HepG2 (cell line): ENCODE results near the gene HUNK. TPM values are rescaled to one million over a fixed set of nuclear protein-coding genes. Genes with fewer than 3 reads are reported as not detected.

Source experiments
- AGO2 ChIP-seq: fragments of 200-400 bp; formaldehyde crosslinking; optimal IDR thresholded peaks from 2 replicates; pipeline ENCODE3; 2017; ENCODE audit warnings: mild to moderate bottlenecking, low read depth, low read length, moderate library complexity
- DNMT1 ChIP-seq: sonication (generic); formaldehyde crosslinking; IDR thresholded peaks from 2 replicates; pipeline ENCODE4 v1.5.1; 2020; ENCODE audit warnings: mild to moderate bottlenecking, missing genetic modification reagents
- GPN1 ChIP-seq: sonication (generic); formaldehyde crosslinking; IDR thresholded peaks from 2 replicates; pipeline ENCODE4 v1.5.1; 2020; ENCODE audit warnings: missing genetic modification reagents, borderline replicate concordance
- KAT8 ChIP-seq: IDR thresholded peaks from 2 replicates; pipeline ENCODE4 v1.6.1; 2016; ENCODE audit warnings: missing genetic modification reagents, missing compliant biosample characterization
- MTF1 ChIP-seq: sonication (generic); formaldehyde crosslinking; IDR thresholded peaks from 2 replicates; pipeline ENCODE4 v1.5.0; 2020; ENCODE audit warnings: missing genetic modification reagents
- NR2C2 ChIP-seq: sonication (generic); formaldehyde crosslinking; IDR thresholded peaks from 2 replicates; pipeline ENCODE4 v1.4.0; 2020; ENCODE audit warnings: missing genetic modification reagents, mild to moderate bottlenecking, moderate library complexity, borderline replicate concordance
- RFXANK ChIP-seq: IDR thresholded peaks from 2 replicates; pipeline ENCODE4 v1.6.1; 2016
- SSRP1 ChIP-seq: IDR thresholded peaks from 2 replicates; pipeline ENCODE4 v1.6.1; 2016; ENCODE audit warnings: control low read depth
- SUZ12 ChIP-seq: fragments of 150-350 bp; IDR thresholded peaks from 2 replicates; pipeline ENCODE4 v1.6.1; 2014; ENCODE audit warnings: low read depth, low read length
- U2AF2 ChIP-seq: fragments of 200-400 bp; formaldehyde crosslinking; IDR thresholded peaks from 2 replicates; pipeline ENCODE4 v1.6.1; 2017; ENCODE audit warnings: low read depth, mild to moderate bottlenecking, low read length
- ZKSCAN5 ChIP-seq: sonication (generic); formaldehyde crosslinking; IDR thresholded peaks from 2 replicates; pipeline ENCODE4 v1.5.1; 2020; ENCODE audit warnings: mild to moderate bottlenecking, missing genetic modification reagents
- ZNF205 ChIP-seq: IDR thresholded peaks from 2 replicates; pipeline ENCODE4 v1.6.1; 2018; ENCODE audit warnings: missing biosample characterization, missing genetic modification reagents
- ZNF460 ChIP-seq: sonication (generic); formaldehyde crosslinking; IDR thresholded peaks from 2 replicates; pipeline ENCODE4 v1.5.1; 2020; ENCODE audit warnings: missing genetic modification reagents, mild to moderate bottlenecking, borderline replicate concordance
- ZNF614 ChIP-seq: IDR thresholded peaks from 2 replicates; pipeline ENCODE4 v1.6.1; 2018; ENCODE audit warnings: missing biosample characterization, missing genetic modification reagents, inconsistent platforms, borderline replicate concordance
- polyA plus RNA-seq, 8 experiments: library from polyadenylated mRNA; depleted of rRNA in 3 of 8; stranded (reverse) in 7 of 8; unstranded in 1 of 8; fragments of >200 nt; fragmentation: Illumina TruSeq in 4 of 8; extraction: Trizol in 4 of 8; gene quantifications; 2 replicates each; pipeline versions ENCODE4 v1.2.1 to v1.2.3, GENCODE V29; 2011 to 2016; ENCODE audit warnings: low read depth in 4 of 8, missing spikeins in 1 of 8, mixed read lengths in 1 of 8; ENCODE audit not compliant: insufficient read depth in 1 of 8
- total RNA-seq, 5 experiments: library from RNA; depleted of rRNA; stranded (reverse); fragments of >200 nt; fragmentation: Illumina TruSeq; extraction: Trizol; gene quantifications; 2 replicates each; pipeline ENCODE4 v1.2.3, GENCODE V29; 2016; ENCODE audit warnings: low read depth in 1 of 5
- TF ChIP-seq, protein P1 (sequence below): sonication (generic); formaldehyde crosslinking; IDR thresholded peaks from 2 replicates; pipeline ENCODE4 v1.8.0; 2022; ENCODE audit warnings: missing genetic modification reagents, low read depth, mild to moderate bottlenecking, borderline replicate concordance
- TF ChIP-seq, protein P2 (sequence below): sonication (generic); formaldehyde crosslinking; IDR thresholded peaks from 2 replicates; pipeline ENCODE4 v1.4.0; 2020; ENCODE audit warnings: missing genetic modification reagents, mild to moderate bottlenecking, borderline replicate concordance
- TF ChIP-seq, protein P3 (sequence below), 2 experiments: sonication (generic) in 1 of 2; formaldehyde crosslinking in 1 of 2; IDR thresholded peaks; 2 replicates each; pipeline versions ENCODE4 v1.6.1 to v1.9.0; 2014 to 2022; ENCODE audit warnings: antibody characterized with exemption in 1 of 2, borderline replicate concordance in 1 of 2, inconsistent platforms in 1 of 2, low read depth in 1 of 2, missing genetic modification reagents in 1 of 2
- TF ChIP-seq, protein P4 (sequence below): sonication (generic); formaldehyde crosslinking; IDR thresholded peaks from 2 replicates; pipeline ENCODE4 v1.4.0; 2020; ENCODE audit warnings: mild to moderate bottlenecking, missing genetic modification reagents

HUNK gene
- total and polyA plus RNA-seq, 2 of the 13 experiments (the other 11 are each of a cell fraction or from before 2014, with no cell fraction given) = 1.8 to 1.9 TPM

DNA sequence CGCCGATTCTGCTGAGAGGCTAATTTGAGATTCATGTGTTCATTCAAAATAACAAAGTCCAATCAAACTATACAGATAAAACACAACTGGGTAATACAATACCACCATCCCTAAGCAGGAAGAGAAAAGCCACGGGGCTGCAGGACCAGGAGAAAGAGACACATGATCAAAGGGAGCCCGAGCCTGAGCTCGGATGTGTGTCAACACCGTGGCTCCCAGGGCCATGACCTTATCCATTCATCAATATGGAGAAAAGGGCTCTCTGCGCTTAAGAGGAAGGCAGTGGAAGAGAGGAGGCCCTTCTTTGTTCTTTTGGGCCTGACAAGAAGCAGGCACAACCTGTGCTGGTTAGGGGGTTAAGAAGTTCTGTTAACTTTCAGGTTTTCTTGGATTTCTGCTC, 56.7 kb downstream of the HUNK start (continued):
- TF ChIP-seq, protein P1, sequence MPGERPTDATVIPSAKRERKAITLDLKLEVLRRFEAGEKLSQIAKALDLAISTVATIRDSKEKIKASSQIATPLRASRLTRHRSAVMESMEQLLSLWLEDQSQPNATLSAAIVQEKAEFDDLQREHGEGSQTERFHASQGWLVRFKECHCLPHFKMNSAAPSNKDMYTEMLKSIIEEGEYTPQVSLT (CRISPR knock-in tag) = no peak
- no peak for TF ChIP-seq DNMT1 (CRISPR knock-in tag)
- TF ChIP-seq SUZ12 = no peak
- TF ChIP-seq NR2C2 = peak; percentile 45; the same call in 1 of the 2 replicates
- no peak for TF ChIP-seq ZNF614 (CRISPR knock-in tag)
- TF ChIP-seq ZNF205 (CRISPR knock-in tag) = no peak
- TF ChIP-seq RFXANK = no peak
- TF ChIP-seq, protein P2, sequence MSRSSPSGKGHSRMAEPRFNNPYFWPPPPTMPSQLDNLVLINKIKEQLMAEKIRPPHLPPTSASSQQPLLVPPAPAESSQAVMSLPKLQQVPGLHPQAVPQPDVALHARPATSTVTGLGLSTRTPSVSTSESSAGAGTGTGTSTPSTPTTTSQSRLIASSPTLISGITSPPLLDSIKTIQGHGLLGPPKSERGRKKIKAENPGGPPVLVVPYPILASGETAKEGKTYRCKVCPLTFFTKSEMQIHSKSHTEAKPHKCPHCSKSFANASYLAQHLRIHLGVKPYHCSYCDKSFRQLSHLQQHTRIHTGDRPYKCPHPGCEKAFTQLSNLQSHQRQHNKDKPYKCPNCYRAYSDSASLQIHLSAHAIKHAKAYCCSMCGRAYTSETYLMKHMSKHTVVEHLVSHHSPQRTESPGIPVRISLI (CRISPR knock-in tag) = no peak
- TF ChIP-seq ZNF460 (CRISPR knock-in tag) = no peak
- TF ChIP-seq MTF1 = no peak
- TF ChIP-seq U2AF2 = no peak
- TF ChIP-seq AGO2 = no peak
- TF ChIP-seq KAT8 (CRISPR knock-in tag) = peak; percentile 58; the same call in 1 of the 2 replicates
- TF ChIP-seq, protein P3, sequence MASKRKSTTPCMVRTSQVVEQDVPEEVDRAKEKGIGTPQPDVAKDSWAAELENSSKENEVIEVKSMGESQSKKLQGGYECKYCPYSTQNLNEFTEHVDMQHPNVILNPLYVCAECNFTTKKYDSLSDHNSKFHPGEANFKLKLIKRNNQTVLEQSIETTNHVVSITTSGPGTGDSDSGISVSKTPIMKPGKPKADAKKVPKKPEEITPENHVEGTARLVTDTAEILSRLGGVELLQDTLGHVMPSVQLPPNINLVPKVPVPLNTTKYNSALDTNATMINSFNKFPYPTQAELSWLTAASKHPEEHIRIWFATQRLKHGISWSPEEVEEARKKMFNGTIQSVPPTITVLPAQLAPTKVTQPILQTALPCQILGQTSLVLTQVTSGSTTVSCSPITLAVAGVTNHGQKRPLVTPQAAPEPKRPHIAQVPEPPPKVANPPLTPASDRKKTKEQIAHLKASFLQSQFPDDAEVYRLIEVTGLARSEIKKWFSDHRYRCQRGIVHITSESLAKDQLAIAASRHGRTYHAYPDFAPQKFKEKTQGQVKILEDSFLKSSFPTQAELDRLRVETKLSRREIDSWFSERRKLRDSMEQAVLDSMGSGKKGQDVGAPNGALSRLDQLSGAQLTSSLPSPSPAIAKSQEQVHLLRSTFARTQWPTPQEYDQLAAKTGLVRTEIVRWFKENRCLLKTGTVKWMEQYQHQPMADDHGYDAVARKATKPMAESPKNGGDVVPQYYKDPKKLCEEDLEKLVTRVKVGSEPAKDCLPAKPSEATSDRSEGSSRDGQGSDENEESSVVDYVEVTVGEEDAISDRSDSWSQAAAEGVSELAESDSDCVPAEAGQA (IDR thresholded peaks at IDR 0.05; ENCODE audit: low read depth) = 0 out of 2 replicates have a peak, but pooled peaks have one; percentile 49
- TF ChIP-seq, protein P3 (CRISPR knock-in tag; IDR thresholded peaks at IDR 0.05; ENCODE audit: borderline replicate concordance) = no peak
- TF ChIP-seq, protein P4, sequence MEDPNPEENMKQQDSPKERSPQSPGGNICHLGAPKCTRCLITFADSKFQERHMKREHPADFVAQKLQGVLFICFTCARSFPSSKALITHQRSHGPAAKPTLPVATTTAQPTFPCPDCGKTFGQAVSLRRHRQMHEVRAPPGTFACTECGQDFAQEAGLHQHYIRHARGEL = no peak
- no peak; the same call in 1 of the 2 replicates for TF ChIP-seq ZKSCAN5
- no peak for TF ChIP-seq SSRP1 (CRISPR knock-in tag)
- no peak for TF ChIP-seq GPN1
